Ramos (cell line): ENCODE measurements around the gene PRKCE.

Source experiments
- in situ Hi-C: fragments of 300-500 bp; cut with MboI; formaldehyde crosslinking; loops from one replicate; pipeline ENCODE4 v1.14.3; 2022; ENCODE audit warnings: low sequenced_read_pairs; ENCODE audit not compliant: unreplicated experiment

Gene PRKCE

DNA sequence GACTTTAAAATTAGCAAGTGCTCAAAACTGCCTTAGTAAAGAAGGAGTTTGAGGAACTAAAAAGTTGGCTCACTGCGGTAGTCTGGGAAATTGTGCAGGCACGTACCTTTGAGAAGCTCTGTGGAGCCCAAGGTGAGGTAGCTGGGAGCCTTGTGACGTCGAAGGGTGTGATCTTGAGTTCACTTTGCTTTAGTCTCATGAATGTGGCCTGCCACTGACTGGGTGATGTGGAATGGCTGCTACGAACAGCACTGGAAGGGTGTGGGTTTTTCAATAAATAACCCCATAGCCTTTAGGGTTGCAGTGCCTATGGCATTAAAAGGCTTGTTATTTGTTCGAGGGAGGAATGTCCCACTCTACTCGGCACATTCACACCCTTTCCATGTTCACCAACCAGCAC, 312.3 kb downstream of the PRKCE start:
- in situ Hi-C loops = no loop called here

DNA sequence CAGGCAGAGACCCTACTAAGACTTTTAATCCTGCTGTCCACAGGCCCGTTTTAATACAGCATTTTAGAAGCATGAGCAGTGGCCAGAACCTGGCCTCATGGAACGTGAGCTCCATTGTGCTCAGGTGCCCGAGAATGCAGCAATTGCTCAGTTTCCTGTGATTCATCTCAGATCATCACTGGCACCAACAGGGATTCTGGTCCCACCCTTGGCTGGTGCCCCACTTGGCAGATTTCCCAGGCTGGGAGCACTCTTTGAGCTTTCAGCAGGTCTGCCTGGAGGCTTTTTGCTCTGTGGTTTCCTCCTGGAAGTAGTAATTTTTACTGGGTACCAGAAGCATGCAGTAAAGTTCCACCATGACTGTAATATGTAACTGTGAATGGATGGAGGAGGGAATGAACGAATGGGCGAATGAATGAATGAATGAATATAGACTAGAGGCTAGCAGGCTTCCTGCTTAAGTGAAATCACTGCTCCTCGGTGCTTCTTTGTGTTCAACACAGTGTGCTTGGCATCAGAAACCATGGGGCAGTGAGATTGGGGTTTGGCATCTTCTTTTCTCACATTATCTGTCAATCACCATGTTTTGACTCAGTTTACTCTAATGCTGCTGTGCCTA, 312.9 kb downstream of the PRKCE start:
- in situ Hi-C loops = no loop called here

DNA sequence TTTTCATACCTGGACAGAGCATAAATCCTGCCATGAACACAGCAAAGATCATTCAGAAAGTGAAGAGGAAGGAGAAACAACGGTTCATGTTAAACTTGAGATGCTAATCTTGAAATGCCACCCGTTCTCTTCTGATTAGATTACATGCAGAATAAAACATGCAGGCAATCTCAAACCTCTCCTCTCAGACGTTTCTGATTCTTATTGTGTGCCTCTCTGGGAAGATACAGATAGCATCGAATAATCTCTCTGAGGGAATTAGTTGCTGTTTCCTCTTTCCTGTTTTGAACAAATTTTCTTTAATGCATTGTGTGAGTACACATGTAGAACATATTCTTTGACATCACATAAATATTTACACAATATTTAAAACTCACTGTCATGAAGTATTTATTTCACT, 313.4 kb downstream of the PRKCE start:
- in situ Hi-C loops = no loop called here

DNA sequence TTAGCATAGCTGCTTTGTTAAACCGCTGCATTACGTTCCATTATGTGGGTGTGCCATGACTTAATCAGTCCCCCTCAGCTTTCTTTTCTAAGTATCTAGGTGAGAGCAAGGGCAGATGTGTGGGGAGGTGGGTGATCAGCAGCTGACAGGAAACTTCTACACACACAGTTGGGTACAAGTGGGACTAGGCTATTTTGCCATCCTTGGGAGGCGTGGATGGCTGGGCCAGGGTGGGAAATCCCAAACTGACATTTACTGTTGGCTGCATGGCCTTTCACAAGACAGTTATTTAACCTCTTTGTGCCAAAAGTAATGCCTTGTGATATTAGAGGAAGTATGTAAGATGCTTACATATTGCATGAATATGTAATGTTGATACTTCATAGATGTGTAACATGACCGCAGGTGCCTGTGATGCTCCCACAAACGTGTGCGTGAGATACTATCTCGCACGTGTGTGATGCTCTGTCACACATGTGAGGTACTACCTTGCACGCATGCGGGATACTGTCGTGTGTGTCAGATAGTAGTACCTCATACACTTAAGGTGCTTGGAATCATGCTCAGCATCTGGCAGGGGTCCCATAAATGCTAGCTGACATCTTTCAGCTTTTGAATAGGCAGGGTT, 314.5 kb downstream of the PRKCE start:
- in situ Hi-C loops = no loop called here

DNA sequence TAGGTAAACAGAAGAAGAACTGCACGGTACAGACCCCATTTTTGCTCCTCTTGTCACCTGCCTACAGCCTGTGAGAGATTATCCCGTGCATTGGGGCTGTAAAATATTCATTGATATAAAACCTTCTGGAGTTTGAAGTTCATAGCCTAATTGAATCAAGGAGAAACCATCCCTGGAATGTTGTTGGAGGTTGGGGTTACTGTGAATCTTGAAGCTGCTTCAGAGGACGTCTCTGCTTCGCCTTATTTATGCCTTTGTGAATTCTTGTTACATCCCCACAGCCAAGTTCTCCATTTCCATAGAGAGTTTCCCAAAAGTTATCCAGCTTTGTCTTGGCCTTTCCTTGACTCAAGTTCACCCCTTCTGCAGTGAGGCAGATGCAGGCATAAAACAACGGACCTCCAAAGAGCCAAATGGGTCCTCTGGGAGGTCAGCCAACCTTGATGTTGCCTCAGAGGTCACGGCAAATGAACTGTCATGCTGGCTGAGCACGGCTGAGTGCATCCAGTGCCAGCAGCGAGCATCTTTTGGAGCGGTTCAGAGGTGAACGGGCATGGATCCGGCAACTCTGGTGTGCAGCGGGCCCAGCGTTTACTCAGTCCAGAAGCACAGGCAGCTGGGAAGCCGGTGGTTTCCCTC, 317.6 kb downstream of the PRKCE start:
- in situ Hi-C loops = no loop called here

DNA sequence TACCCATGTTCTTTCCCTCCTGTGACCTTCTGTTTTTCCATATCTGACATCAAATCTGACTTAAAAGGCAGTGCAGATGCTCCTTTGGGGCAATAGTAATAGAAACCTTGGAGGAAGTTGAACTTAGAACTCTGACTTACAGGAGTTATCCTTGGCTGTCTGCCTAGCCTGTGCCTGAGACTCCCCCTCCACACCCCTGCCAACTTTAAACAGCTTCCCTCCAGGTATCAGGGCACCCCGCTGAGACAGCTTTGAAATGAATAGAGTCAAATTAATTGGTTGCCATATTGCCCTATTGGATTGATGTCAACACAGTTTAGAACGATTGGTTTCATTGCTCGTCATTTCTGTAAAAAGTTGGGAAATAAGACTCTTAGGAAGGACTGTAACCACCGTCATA, 322.0 kb downstream of the PRKCE start:
- in situ Hi-C loops = no loop called here

DNA sequence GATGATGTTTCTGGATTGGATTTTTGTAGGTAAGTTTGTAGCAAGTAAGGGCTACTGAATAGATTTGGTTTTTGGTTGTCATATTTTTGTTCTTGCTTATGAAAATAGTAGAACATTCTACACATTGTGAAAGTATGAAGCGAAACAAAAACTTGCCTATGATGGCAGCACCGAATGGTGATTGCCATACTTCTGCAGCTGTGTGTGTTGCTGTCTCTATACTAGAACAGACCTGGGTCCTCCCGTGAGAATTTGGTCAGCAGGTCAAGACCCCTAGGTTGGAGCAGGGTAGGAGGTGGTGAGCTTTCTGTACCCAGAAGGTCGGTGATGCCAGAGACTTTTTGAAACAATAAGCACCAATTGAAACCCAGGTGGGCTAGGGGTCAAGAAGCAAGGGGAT, 322.6 kb downstream of the PRKCE start:
- in situ Hi-C loops = no loop called here

DNA sequence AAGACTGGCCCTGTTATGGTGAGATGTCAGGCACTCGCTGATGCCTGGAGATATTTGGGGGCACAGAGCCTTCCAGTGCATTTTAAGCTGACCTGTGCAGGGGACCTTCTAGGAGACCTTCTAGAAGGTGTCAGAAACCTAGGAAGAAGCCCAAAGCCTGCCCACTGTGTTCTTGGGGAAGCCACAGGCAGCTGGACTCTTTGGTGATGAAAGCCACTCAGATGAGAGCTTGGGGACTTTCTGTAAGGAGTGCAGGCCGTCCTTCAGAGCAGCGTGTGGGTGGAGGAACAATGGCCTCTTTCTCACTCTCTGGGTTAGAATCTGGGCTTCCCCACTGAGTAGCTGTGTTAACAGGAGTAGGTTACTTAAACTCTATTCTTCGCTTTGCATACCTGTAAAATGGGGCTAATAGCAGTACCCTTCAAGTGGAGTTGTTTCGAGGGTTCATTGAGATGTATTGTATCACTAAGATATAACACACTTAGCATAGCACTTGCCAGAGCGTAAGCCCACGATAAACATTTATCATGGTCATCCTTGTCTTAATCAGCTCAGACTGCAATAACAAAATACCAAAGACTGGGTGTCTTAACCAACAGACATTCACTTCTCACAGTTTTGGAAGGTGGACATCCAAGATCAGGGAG, 323.4 kb downstream of the PRKCE start:
- in situ Hi-C loops = no loop called here

DNA sequence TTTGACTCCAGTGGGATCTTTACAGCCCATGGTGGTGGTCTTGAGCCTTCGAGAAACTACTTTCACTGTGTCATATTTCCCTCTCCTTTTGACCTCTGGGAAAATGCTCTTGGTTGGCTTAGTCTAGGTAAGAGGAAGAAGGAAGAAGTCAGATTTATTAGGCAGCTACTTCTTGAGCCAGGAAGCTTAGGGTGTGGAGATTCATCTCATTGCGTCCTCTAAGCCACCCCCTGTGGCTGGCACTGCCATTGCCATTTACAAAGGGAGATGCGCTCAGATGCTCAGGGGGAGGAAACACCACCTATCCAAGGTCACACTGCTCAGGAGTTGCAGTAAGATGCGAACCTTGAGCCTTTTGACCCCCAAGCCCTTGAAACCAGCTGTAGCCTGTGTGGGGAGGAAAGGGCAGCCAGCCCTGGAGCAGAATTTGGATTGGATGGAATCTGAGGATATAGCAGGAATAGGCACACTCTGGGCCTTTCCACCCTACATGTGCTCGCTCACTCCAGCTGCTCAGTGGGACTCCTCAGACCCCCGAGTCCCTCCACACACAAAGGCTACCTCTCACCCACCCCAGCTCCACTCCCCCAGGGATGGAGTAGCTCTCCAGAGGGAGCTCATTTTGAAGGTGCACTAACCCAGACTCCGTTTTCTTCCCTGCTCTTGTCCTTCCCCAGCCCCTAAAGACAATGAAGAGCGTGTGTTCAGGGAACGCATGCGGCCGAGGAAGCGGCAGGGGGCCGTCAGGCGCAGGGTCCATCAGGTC, 324.5 kb downstream of the PRKCE start:
- in situ Hi-C loops = no loop called here

DNA sequence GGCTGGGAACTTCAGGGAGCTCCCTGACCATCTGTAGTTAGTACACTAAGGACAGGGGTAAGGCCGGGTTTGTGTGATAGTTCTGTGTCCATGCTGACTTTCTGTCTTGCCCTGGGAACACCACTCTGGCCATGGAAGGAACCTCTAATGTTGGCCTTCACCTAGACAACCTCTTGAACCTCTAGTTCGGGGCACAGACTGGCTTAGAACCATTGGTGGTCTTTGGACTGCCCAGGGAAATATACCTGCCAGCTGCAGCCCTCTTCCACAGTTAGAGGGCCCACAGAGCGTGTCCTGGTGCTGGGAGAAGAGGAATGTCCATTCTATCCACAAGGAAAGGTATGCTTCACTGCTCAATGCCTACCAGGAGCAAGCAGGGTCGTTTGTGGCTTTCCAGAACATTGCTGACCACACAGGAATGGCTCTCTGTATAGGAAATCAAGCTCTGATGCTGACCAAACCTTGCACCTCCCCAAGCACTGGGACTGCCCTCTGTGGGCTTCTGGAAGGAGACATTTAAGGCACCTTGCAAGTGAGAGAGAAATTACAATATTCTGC, 326.9 kb downstream of the PRKCE start:
- in situ Hi-C loops = no loop called here

DNA sequence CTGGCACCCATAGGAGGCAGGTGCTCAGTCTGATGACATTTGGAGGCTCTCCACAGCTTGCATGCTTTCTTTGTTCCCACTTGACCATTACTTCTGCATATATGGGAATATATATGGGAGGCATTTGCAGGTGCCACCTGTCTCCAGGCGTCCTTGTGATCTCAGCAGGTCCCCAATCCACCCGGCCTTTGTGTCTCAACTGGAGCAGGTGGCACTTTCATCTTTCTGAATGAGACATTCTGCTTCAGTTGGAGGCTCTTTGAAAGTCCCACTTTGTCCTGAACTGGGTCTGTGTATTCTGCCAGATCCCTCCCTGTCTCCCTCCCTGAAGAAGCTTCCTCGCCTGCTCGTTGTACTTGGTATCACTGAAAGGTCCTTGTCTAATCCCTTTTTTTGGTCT, 327.6 kb downstream of the PRKCE start:
- in situ Hi-C loops = no loop called here

DNA sequence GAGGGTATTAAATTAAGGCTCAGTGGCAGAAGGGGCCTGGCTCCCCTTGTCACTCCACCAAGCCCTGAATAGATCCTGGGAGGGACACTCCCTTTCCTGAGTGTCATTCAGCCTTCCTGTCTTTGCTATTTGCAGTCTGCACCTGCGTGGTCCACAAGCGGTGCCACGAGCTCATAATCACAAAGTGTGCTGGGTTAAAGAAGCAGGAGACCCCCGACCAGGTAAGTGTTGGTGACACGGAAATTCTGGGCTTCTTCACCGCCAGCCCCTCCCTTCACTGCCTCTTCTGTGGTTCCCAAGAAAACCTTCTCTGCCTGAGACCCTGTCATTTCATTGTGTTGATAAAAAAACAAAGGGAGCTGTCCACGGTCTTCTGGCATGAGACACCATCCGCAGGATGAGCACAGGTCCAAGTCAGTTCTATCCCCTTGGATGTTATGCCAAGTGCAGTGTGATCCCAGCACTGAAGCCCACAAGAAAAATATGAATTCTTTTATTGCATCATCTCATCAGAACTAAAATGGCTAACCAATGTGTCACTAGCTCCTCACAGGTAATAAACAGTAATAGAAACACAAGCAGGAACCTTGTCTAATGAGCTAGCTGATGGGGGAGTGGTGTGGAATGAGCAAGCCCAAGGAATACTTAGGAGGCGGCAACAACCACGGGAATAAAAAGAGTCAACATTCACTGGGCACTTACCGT, 328.8 kb downstream of the PRKCE start:
- in situ Hi-C loops = no loop called here

DNA sequence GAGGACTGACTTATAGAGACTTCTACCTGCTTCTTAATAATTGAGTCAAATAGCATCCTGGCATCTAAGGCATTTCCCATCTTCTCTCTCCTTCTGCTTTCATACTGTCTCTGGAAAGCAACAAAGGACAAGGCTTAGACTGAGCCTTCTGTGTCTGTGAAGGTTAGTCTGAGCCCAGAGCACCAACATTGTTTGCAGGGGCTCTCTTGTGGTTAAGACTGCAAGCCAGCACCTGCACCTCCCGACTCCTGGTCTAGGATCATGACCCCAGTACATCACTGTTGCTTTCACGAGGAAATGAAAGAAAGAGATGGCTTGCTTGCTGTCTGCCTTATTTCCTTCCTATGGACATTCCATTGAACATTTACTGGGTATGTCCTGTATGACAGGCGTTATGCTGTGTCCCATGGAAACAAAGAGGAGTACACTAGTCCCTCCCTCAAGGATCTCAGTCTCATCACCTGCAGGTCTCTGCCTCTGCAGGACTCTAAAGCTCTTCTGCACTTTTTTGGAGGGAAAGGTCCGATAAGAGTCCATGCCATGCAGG, 330.0 kb downstream of the PRKCE start:
- in situ Hi-C loops = no loop called here

DNA sequence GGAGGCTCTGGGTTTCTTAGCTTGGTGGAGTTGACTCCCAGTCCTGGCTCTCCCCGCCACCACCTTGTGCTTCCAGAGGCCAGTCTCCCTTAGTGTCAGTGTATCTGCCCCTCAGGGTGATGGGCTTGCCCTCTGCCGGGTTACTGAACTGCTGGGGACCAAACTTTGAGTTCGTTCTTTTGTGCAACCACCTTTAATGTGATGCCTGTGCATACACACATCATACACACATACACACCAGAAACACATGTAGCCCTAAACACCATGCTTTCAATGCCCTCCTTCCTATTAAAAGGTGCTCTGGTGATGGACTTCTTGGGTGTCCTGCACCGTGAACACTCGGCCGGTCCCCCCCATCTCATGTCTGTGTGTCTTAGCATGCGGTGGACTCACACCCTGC, 330.6 kb downstream of the PRKCE start:
- in situ Hi-C loops = no loop called here

DNA sequence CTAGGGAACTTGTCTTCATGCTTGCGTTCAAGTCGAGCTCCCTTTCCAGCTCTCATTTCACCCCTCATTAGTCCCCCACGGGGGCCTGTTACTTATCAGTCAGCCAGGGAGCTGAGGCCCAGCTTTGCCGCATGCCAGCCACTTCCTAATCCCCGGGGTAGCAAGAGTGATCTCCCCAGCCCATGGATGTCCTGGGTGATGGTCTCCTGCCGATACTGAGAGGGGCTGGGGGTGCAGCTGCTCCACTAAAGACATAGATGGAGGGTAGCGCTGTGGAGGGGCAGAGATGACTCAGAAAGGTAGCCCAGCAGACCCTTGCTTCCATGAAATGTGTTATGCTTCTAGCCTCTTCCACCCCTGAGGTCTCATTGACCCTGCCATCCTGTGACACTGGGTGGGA, 331.7 kb downstream of the PRKCE start:
- in situ Hi-C loops = no loop called here

DNA sequence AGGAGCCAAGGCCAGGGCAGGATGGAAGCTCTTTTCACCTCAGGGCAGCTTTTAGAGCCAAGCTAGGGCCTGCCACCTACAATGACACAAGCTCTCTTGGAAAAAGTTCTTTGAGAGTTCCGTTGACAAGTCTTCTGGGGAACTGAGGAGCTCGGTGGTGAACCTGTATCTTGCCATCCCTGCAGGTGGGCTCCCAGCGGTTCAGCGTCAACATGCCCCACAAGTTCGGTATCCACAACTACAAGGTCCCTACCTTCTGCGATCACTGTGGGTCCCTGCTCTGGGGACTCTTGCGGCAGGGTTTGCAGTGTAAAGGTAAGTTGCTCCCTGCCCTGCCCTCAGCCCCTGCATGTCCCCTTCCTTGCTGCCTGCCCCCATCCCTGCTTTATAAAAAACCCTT, 332.9 kb downstream of the PRKCE start:
- in situ Hi-C loops = no loop called here

DNA sequence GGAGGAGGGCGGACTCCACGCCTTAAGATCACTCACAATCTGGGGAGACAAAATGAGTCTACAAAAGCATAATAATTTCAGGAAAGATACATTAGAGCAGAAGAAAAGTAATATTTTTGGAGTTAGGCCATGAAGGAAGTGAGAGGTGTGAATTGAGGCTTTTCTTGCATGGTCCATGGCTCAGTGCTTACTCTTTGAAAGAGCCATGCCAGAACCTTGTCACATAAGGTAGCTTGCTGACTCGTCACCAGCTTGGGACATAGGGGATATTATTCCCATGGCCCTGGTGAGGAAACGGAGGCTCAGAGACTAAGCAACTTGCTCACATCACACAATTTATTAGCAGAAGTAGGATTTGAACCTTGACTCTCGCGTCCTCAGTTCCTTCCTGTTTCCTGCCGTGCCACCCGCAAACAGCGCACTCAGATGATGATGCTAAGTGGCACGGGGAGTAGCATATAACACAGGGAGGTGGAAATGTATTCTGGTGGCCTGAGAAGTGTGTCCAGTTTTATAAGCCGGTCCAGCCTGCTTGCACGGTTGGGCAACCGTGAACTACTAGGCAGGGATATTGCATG, 333.5 kb downstream of the PRKCE start:
- in situ Hi-C loops = no loop called here

DNA sequence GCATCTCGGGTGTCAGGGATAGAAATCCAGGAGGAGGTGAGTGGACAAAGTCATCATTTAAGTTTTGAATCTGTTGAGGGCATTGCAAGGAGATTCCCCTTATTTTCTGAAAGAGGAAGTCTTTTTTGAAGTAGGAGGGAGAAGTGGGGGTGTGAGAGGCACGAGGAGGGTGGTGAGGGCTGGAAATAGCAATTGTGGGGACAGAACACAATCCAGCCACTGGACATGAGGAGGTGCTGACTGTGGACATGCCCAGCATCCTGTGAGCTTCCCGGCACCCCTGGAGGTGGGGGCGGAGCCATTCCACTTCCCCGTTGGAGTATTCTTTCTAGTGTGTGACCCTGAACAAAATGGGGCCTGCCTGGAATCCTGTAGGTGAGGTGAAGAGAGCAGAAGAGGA, 335.0 kb downstream of the PRKCE start:
- in situ Hi-C loops = no loop called here

DNA sequence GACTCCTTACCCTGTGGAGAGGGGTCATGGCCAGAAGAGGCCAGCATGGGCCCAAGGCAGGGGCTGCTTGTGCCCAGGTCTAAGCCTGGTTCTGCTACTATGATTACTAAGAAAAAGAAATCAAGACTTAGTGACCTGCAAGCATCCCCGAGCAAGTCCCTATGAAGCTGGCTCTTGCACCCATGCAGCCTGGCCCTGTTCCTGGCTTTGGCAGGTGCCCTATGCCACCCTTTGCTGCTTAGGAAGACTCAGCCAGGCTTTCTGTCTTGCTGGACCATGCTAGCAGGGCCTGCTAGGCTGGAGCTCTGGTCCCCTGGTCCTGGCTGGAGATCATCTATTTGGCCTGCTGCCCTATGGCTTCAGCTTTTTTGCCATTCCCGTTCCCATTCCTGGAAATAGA, 336.4 kb downstream of the PRKCE start:
- in situ Hi-C loops = no loop called here
